Lung (tissue), 12 donors: ENCODE data around the gene HELZ2. TPM values are rescaled to one million over a fixed set of nuclear protein-coding genes. Genes with fewer than 3 reads are reported as not detected.

Experiments
- ATAC-seq: fragments of 200-7000 bp; cut with Tn5 transposase; one replicate; pipeline ENCODE4 v1.9.1; 2020; ENCODE audit warnings: moderate number of reproducible peaks; ENCODE audit not compliant: insufficient read depth, low FRiP score
- DNase-seq, 3 donors: peaks; one replicate each; pipeline ENCODE4 v3.0.0-alpha.2; 2013 to 2017
- H3K27ac ChIP-seq, 2 donors: one replicate each; pipeline ENCODE4 v1.5.1; 2013; ENCODE audit warnings: mild to moderate bottlenecking in 2 of 2, moderate library complexity in 2 of 2, control low read depth in 1 of 2, inconsistent platforms in 1 of 2, low read depth in 1 of 2, low read length in 1 of 2
- H3K27me3 ChIP-seq, 3 donors: one replicate each; pipeline ENCODE4 v1.5.1; 2013; ENCODE audit warnings: low read length in 2 of 3; ENCODE audit not compliant: control insufficient read depth in 3 of 3, insufficient read depth in 3 of 3
- H3K36me3 ChIP-seq, 4 donors: one replicate each; pipeline ENCODE4 v1.5.1; 2013; ENCODE audit warnings: low read length in 4 of 4, mild to moderate bottlenecking in 1 of 4, moderate library complexity in 1 of 4; ENCODE audit not compliant: control insufficient read depth in 4 of 4, insufficient read depth in 4 of 4
- H3K4me1 ChIP-seq, 5 donors: one replicate each; pipeline ENCODE4 v1.5.1; 2013; ENCODE audit warnings: low read length in 5 of 5, mild to moderate bottlenecking in 2 of 5, moderate library complexity in 1 of 5; ENCODE audit not compliant: control insufficient read depth in 5 of 5, insufficient read depth in 5 of 5
- H3K4me3 ChIP-seq: one replicate; pipeline ENCODE4 v1.5.1; 2013; ENCODE audit warnings: mild to moderate bottlenecking, control low read depth, moderate library complexity
- H3K9ac ChIP-seq, 2 donors: one replicate each; pipeline ENCODE4 v1.5.1; 2013; ENCODE audit warnings: low read length in 2 of 2, control low read depth in 1 of 2; ENCODE audit not compliant: insufficient read depth in 1 of 2
- H3K9me3 ChIP-seq, 4 donors: one replicate each; pipeline ENCODE4 v1.5.1; 2013; ENCODE audit warnings: low read length in 3 of 4, mild to moderate bottlenecking in 1 of 4, moderate library complexity in 1 of 4; ENCODE audit not compliant: control insufficient read depth in 4 of 4, insufficient read depth in 3 of 4
- WGBS, 2 donors: extraction: QIAGEN DNeasy Blood & Tissue Kit; methylation state at CpG; one replicate each; pipeline ENCODE4 v1.1.7; 2013; 5-methylcytosine and 5-hydroxymethylcytosine counted together
- polyA plus RNA-seq, 2 donors: library from polyadenylated mRNA; stranded (reverse); fragments of 200-250 nt; gene quantifications; one replicate each; pipeline ENCODE4 v1.2.1, GENCODE V29; 2013
- total RNA-seq, 2 donors: library from RNA; depleted of rRNA in 1 of 2; stranded (reverse); fragments of >200 nt in 1 of 2; gene quantifications; one replicate each; pipeline ENCODE4 v1.2.1, GENCODE V29; 2014 to 2021
- TF ChIP-seq, protein P1 (sequence below): IDR thresholded peaks from 2 replicates; pipeline ENCODE4 v1.5.1; 2012; ENCODE audit warnings: mild to moderate bottlenecking; ENCODE audit errors: control extremely low read depth, extremely low read depth
- donor health status: control.
- donor health status: control.
- donor health status: Bipolar disorder and iron deficiency.
- donor health status: healthy.
- donor health status: DM: yes; HTN: yes; CAD: no.

The HELZ2 gene
- total and polyA plus RNA-seq, 4 donors = 9.0 to 47.2 (median 25.4) TPM

DNA sequence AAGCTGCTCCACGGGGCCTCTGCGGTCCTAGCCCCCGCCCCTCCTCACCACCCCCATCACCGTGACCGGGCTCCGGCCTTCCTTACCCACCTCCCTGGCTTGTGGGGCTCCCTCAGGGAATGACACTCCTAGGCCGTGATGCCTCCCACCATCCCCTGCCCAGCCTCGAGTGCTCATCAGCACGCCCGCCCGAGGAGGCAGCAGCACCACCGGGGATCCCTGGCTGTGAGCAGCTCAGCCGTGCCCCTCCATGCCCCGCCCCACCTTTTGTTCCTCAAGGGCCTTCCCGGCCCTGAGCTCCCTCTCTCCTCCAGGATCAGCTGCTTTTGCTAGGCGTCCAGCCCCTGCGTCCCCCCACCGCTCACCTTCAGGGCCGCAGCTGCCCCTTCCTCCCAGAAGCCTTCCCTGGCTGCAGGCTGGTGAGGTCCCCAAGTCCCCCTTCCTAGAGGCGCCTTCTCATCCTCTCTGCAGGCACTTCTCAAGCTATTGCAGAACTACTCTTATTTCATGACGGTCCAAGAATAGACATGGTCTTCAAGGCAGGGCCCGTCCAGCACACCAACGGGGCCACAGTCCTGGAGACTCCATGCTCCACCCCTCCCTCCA, 17.1 kb downstream of the HELZ2 start:
- Histone ChIP-seq H3K27ac (no peak overlapping the region), H3K27me3 (no peaks in the 10 kb centered on the region), H3K36me3 (peaks cover 0 to 31% (median 4%) of the 10 kb centered on the region in 4 donors), H3K4me3 (no peak overlapping the region), H3K9ac (no peak overlapping the region), H3K9me3 (no peaks in the 10 kb centered on the region), H3K4me1 (no peaks in the 10 kb centered on the region)
- ATAC-seq (no peak), DNase-seq (no peak)
- TF ChIP-seq, protein P1, sequence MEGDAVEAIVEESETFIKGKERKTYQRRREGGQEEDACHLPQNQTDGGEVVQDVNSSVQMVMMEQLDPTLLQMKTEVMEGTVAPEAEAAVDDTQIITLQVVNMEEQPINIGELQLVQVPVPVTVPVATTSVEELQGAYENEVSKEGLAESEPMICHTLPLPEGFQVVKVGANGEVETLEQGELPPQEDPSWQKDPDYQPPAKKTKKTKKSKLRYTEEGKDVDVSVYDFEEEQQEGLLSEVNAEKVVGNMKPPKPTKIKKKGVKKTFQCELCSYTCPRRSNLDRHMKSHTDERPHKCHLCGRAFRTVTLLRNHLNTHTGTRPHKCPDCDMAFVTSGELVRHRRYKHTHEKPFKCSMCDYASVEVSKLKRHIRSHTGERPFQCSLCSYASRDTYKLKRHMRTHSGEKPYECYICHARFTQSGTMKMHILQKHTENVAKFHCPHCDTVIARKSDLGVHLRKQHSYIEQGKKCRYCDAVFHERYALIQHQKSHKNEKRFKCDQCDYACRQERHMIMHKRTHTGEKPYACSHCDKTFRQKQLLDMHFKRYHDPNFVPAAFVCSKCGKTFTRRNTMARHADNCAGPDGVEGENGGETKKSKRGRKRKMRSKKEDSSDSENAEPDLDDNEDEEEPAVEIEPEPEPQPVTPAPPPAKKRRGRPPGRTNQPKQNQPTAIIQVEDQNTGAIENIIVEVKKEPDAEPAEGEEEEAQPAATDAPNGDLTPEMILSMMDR = no peak
- 73 to 79% methylated on average over 23 of the region's 23 CpGs for WGBS, 2 donors

GRCh38 chr20:63555661-63556381, 18.2 kb downstream of the HELZ2 start:
- Histone ChIP-seq H3K4me1 (no peaks in the 10 kb centered on the region), H3K9ac (no peak overlapping the region), H3K4me3 (no peak overlapping the region), H3K9me3 (no peaks in the 10 kb centered on the region), H3K36me3 (peaks cover 0 to 19% (median 4%) of the 10 kb centered on the region in 4 donors), H3K27me3 (peaks cover 0 to 5% (median 0%) of the 10 kb centered on the region in 3 donors), H3K27ac (no peak overlapping the region)
- WGBS, 2 donors = 94 to 95% methylated on average over 45 of the region's 45 CpGs
- ATAC-seq (no peak), DNase-seq (no peak)
- TF ChIP-seq, protein P1 = no peak

DNA sequence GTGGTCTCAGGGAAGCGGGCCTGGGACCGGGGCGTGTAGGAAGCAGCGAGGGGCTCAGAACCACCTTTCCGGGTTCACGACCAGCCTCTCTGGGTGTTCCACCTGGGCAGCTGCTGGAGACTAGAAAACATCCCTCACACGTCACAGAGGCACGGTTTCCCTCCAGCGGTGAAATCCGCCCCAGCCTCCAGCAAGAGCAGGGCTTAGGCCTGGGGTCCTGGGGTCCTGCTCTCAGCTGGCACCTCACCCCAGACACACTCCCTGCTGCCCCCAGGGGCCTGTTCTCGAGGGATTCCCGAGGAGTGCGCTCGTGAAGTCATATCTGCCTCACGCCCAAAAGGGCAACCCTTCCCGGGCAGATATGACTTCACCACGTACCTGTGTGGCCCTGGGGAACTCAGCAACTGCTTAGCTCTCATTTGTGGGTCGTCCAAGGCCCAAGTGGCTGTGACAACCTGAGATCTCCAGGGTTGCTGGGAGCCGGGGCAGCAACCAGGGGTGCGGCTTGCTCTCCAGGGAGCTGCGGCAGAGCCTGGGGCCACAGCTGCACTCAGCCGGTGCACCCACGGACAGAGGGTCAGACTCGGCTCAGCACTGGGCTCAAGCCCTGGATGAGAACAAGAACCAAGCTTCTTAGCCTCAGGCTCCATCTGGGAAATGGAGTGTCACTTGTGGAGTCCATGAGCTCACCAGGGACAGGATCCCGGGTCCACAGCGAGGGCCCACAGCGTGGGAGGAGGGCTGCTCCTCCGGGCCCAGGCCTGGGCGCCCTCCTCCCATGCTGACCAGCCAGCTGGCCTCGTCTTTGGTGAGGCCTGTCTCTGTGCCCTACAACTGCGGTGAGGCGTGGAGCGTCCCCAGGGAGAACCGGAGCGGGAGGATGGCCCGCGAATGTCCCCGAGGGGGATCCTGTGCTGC, 19.4 kb downstream of the HELZ2 start:
- no peak for ATAC-seq
- WGBS, 2 donors = 74 to 78% methylated on average over 37 to 38 of the region's 38 CpGs
- Histone ChIP-seq H3K9me3 (no peaks in the 10 kb centered on the region), H3K27ac (no peak overlapping the region), H3K4me1 (no peaks in the 10 kb centered on the region), H3K4me3 (no peak overlapping the region), H3K9ac (no peak overlapping the region), H3K27me3 (peaks cover 0 to 5% (median 3%) of the 10 kb centered on the region in 3 donors), H3K36me3 (peaks cover 0 to 8% (median 0%) of the 10 kb centered on the region in 4 donors)
- no peak for DNase-seq
- TF ChIP-seq, protein P1 = no peak
